Myocyte (in vitro differentiated cells): ENCODE data around the gene PIN4. TPM values are rescaled to one million over a fixed set of nuclear protein-coding genes. Genes with fewer than 3 reads are reported as not detected.

Experiments
- total RNA-seq: library from RNA; depleted of rRNA; stranded (reverse); fragments of >200 nt; gene quantifications from 2 replicates; pipeline ENCODE4 v1.2.3, GENCODE V29; 2014

PIN4 gene
- total RNA-seq, 1 donor from 2014 or later, result 6.6 TPM

Other genes with a start within 250 kb of the PIN4 start
- gene RTL5, start 49.8 kb upstream of the PIN4 start, total RNA-seq, result 1.1 and 1.7 TPM in 2 replicates
- gene ERCC6L, start 57.3 kb downstream of the PIN4 start, total RNA-seq, result not detected in 2 replicates
- gene RPS4X, start 95.5 kb downstream of the PIN4 start, total RNA-seq, result 598 and 693 TPM in 2 replicates
- gene CITED1, start 124.2 kb downstream of the PIN4 start, total RNA-seq, result 1.5 and 1.7 TPM in 2 replicates